ENCODE data around the gene TOR1B.

The TOR1B gene

GRCh38 chr9:129836311-129837007, 33.5 kb downstream of the TOR1B start:
- H3K4me1 Mint-ChIP-seq (ENCODE audit: low read depth) = peaks cover 67% of the 10 kb centered on the region
- H3K4me3 Mint-ChIP-seq = peak overlapping the region; percentile 95
- H3K27me3 Mint-ChIP-seq = no peaks in the 10 kb centered on the region
- H3K27ac Mint-ChIP-seq = peak overlapping the region; percentile 89
- no peaks in the 10 kb centered on the region for H3K9me3 Mint-ChIP-seq
- peaks cover 27% of the 10 kb centered on the region for H3K36me3 Mint-ChIP-seq (ENCODE audit: low read depth)

GRCh38 chr9:129838707-129839259, 35.8 kb downstream of the TOR1B start:
- H3K4me3 Mint-ChIP-seq = peak overlapping the region; percentile 53
- no peaks in the 10 kb centered on the region for H3K27me3 Mint-ChIP-seq
- H3K36me3 Mint-ChIP-seq (ENCODE audit: low read depth) = peaks cover 13% of the 10 kb centered on the region
- peaks cover 61% of the 10 kb centered on the region for H3K4me1 Mint-ChIP-seq (ENCODE audit: low read depth)
- H3K9me3 Mint-ChIP-seq = no peaks in the 10 kb centered on the region
- peak overlapping the region; percentile 75 for H3K27ac Mint-ChIP-seq

- peak overlapping the region; percentile 75 for H3K27ac Mint-ChIP-seq
- H3K36me3 Mint-ChIP-seq (ENCODE audit: low read depth) = peaks cover 6% of the 10 kb centered on the region
- H3K4me1 Mint-ChIP-seq (ENCODE audit: low read depth) = peaks cover 54% of the 10 kb centered on the region
- H3K27me3 Mint-ChIP-seq = no peaks in the 10 kb centered on the region
- H3K9me3 Mint-ChIP-seq = no peaks in the 10 kb centered on the region
- H3K4me3 Mint-ChIP-seq = peak overlapping the region; percentile 53
Observed at GRCh38 chr9:129839324-129840023, 36.5 kb downstream of the TOR1B start.

GRCh38 chr9:129840034-129840433, 37.0 kb downstream of the TOR1B start:
- Mint-ChIP-seq H3K27ac (peak overlapping the region; percentile 16), H3K4me1 (ENCODE audit: low read depth) (peaks cover 58% of the 10 kb centered on the region), H3K36me3 (ENCODE audit: low read depth) (peaks cover 6% of the 10 kb centered on the region), H3K27me3 (no peaks in the 10 kb centered on the region), H3K9me3 (no peaks in the 10 kb centered on the region), H3K4me3 (no peak overlapping the region)

- Mint-ChIP-seq H3K4me1 (ENCODE audit: low read depth) (peaks cover 65% of the 10 kb centered on the region), H3K4me3 (no peak overlapping the region), H3K36me3 (ENCODE audit: low read depth) (peaks cover 6% of the 10 kb centered on the region), H3K27me3 (no peaks in the 10 kb centered on the region), H3K9me3 (no peaks in the 10 kb centered on the region), H3K27ac (peak overlapping the region; percentile 26)
Observed at GRCh38 chr9:129841071-129841470, 38.1 kb downstream of the TOR1B start.

GRCh38 chr9:129845373-129845772, 42.4 kb downstream of the TOR1B start:
- peaks cover 7% of the 10 kb centered on the region for H3K36me3 Mint-ChIP-seq (ENCODE audit: low read depth)
- no peak overlapping the region for H3K4me3 Mint-ChIP-seq
- no peaks in the 10 kb centered on the region for H3K9me3 Mint-ChIP-seq
- H3K27ac Mint-ChIP-seq = peak overlapping the region; percentile 43
- peaks cover 22% of the 10 kb centered on the region for H3K4me1 Mint-ChIP-seq (ENCODE audit: low read depth)
- H3K27me3 Mint-ChIP-seq = no peaks in the 10 kb centered on the region

GRCh38 chr9:129848712-129849441, 45.9 kb downstream of the TOR1B start:
- Mint-ChIP-seq H3K4me3 (no peak overlapping the region), H3K27ac (peak overlapping the region; percentile 36), H3K9me3 (no peaks in the 10 kb centered on the region), H3K27me3 (no peaks in the 10 kb centered on the region), H3K4me1 (ENCODE audit: low read depth) (peaks cover 17% of the 10 kb centered on the region), H3K36me3 (ENCODE audit: low read depth) (peaks cover 29% of the 10 kb centered on the region)

- peaks cover 22% of the 10 kb centered on the region for H3K4me1 Mint-ChIP-seq (ENCODE audit: low read depth)
Observed at GRCh38 chr9:129849901-129850300, 46.9 kb downstream of the TOR1B start.

GRCh38 chr9:129850821-129851550, 48.0 kb downstream of the TOR1B start:
- Mint-ChIP-seq H3K4me1 (ENCODE audit: low read depth) (peaks cover 24% of the 10 kb centered on the region), H3K27ac (no peak overlapping the region), H3K4me3 (no peak overlapping the region), H3K36me3 (ENCODE audit: low read depth) (peaks cover 50% of the 10 kb centered on the region), H3K9me3 (no peaks in the 10 kb centered on the region), H3K27me3 (no peaks in the 10 kb centered on the region)

More at GRCh38 chr9:129849901-129850300, 46.9 kb downstream of the TOR1B start:
- Mint-ChIP-seq H3K4me3 (no peak overlapping the region), H3K36me3 (ENCODE audit: low read depth) (peaks cover 39% of the 10 kb centered on the region), H3K27me3 (no peaks in the 10 kb centered on the region), H3K27ac (no peak overlapping the region), H3K9me3 (no peaks in the 10 kb centered on the region)

GRCh38 chr9:129851821-129852220, 48.8 kb downstream of the TOR1B start:
- no peaks in the 10 kb centered on the region for H3K9me3 Mint-ChIP-seq
- no peak overlapping the region for H3K4me3 Mint-ChIP-seq
- H3K36me3 Mint-ChIP-seq (ENCODE audit: low read depth) = peaks cover 56% of the 10 kb centered on the region
- H3K27ac Mint-ChIP-seq = no peak overlapping the region
- no peaks in the 10 kb centered on the region for H3K27me3 Mint-ChIP-seq
- H3K4me1 Mint-ChIP-seq (ENCODE audit: low read depth) = peaks cover 32% of the 10 kb centered on the region

- H3K36me3 Mint-ChIP-seq (ENCODE audit: low read depth) = peaks cover 59% of the 10 kb centered on the region
Observed at GRCh38 chr9:129852579-129852978, 49.6 kb downstream of the TOR1B start.

GRCh38 chr9:129853614-129854013, 50.6 kb downstream of the TOR1B start:
- peak overlapping the region; percentile 32 for H3K27ac Mint-ChIP-seq
- peaks cover 67% of the 10 kb centered on the region for H3K36me3 Mint-ChIP-seq (ENCODE audit: low read depth)
- H3K4me3 Mint-ChIP-seq = no peak overlapping the region
- no peaks in the 10 kb centered on the region for H3K27me3 Mint-ChIP-seq
- H3K9me3 Mint-ChIP-seq = no peaks in the 10 kb centered on the region
- peaks cover 36% of the 10 kb centered on the region for H3K4me1 Mint-ChIP-seq (ENCODE audit: low read depth)

More at GRCh38 chr9:129852579-129852978, 49.6 kb downstream of the TOR1B start:
- no peaks in the 10 kb centered on the region for H3K27me3 Mint-ChIP-seq
- peaks cover 32% of the 10 kb centered on the region for H3K4me1 Mint-ChIP-seq (ENCODE audit: low read depth)
- no peaks in the 10 kb centered on the region for H3K9me3 Mint-ChIP-seq
- H3K27ac Mint-ChIP-seq = no peak overlapping the region
- no peak overlapping the region for H3K4me3 Mint-ChIP-seq

GRCh38 chr9:129854588-129855110, 51.7 kb downstream of the TOR1B start:
- Mint-ChIP-seq H3K4me3 (peak overlapping the region; percentile 45), H3K4me1 (ENCODE audit: low read depth) (peaks cover 38% of the 10 kb centered on the region), H3K9me3 (no peaks in the 10 kb centered on the region), H3K27me3 (no peaks in the 10 kb centered on the region), H3K27ac (peak overlapping the region; percentile 88), H3K36me3 (ENCODE audit: low read depth) (peaks cover 69% of the 10 kb centered on the region)

- H3K9me3 Mint-ChIP-seq = no peaks in the 10 kb centered on the region
- H3K36me3 Mint-ChIP-seq (ENCODE audit: low read depth) = peaks cover 61% of the 10 kb centered on the region
- H3K27ac Mint-ChIP-seq = peak overlapping the region; percentile 26
- H3K4me1 Mint-ChIP-seq (ENCODE audit: low read depth) = peaks cover 62% of the 10 kb centered on the region
- H3K4me3 Mint-ChIP-seq = no peak overlapping the region
- no peaks in the 10 kb centered on the region for H3K27me3 Mint-ChIP-seq
Observed at GRCh38 chr9:129857207-129857606, 54.2 kb downstream of the TOR1B start.

Data from stimulated activated naive CD8-positive, alpha-beta T cell treated with anti-CD3 and anti-CD28 coated beads, Interleukin-15, Interleukin-2, amounts not matched to agents 100 ng/mL and 50 ng/mL, for 24 hours (primary cell).